HG02571 (cell line): ENCODE data around the gene CCDC136.

Source experiments
- ATAC-seq: cut with Tn5 transposase; IDR thresholded peaks from one replicate; pipeline ENCODE4 v1.9.1; 2021; ENCODE audit warnings: mild to moderate bottlenecking, moderate library complexity; ENCODE audit not compliant: unreplicated experiment

The CCDC136 gene

DNA sequence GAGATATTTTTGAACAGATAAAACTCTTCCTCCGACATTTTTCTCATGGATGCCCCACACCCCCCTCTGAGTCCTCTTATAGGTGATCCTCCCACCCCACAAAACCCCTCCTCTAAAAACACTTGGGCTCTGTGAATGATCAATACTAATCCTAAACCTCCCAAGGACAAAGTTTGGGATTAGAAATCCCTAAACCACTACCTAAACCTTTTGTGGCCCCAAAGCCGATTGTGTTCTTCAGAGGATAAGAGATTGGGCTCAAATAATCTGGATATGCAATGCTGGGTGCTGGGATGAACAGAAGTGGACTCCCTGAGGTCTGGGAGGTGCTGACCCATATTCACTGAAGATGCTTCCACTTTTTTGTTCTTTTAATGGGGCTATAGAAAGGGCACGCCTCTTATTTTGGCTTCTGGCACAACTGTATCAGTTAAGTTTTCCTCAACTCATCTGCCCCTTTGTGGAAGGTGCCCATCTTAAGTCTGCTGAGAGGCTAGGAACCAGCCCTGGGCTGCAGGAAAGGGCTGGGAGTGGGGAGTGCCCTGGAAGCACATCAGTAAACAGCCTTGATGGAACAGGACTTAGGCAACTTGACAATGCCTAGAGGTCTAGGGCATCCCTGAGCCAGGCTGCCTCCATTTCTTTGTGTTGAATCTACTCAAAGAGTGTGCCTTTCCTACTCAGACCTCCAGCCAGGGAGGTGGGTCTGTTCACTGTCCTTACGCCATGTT, 15.9 kb upstream of the CCDC136 start, which contains the start of gene OPN1SW:
Gene OPN1SW (minus strand): TSS at position 51 of the 731 bp plus-strand sequence. CDS start 13 bp downstream, at position 38.
- no peak for ATAC-seq

DNA sequence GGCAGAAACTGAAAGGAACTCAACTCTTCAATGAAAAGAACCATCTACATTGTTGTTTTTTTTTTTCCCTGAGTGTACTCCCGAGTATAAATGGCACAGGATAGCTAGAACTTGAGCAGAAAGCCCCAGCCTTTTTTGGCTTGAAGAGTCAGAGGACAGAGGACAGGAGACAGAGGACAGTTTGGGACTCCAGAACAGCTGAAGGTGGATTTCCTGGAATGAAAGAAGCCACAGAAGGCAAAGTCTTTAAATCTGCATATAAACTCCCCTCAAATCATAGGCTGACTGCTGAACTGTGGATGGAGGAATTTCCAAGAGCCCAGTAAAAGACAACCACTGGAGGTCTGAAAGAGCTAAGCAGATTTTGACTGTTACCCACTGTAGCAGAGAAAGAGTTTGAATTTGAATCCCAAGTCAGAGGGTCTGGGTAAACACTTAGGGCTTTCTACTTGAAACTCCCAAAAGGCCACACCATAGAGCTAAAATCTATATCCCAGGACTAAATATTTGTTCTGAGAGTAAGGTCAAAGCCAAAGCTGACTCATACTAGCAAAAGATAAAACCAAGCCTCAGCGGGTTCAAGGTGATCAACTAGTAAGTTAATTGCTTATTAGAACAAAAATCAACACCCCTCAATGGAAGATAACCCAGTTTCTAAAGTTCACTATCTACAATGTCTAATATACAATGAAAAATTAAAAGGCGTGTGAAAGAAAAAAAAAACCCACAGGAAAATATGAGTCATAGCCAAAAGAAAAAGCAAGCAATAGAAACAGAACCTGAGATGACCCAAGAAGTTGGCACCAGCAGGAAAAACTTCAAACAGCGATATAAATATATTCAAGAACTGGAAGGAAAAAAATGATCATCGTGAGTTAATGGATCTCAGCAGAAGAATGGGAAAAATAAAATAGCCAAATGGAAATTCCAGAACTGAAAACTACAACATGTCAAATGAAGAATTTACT, 14.3 kb upstream of the CCDC136 start:
- ATAC-seq = no peak

DNA sequence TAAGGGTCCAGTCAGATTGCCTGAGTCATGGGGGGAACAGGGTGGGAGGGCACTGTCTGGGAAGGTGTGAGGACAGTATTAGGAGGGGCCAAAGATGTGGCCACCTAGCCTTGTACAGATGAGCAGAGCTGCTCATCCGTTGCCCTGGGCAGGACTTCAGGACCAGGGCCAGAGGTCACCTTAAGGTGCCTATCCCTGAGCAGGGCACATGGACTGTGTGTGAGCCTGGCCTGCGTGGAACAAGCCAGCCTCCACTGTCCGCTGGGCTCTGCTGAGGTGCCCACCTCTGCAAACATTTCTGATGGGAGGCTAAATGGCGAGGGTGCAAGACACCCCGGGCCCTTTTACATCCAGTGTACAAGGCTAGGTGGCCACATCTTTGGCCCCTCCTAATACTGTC, 12.8 kb upstream of the CCDC136 start:
- ATAC-seq = no peak

DNA sequence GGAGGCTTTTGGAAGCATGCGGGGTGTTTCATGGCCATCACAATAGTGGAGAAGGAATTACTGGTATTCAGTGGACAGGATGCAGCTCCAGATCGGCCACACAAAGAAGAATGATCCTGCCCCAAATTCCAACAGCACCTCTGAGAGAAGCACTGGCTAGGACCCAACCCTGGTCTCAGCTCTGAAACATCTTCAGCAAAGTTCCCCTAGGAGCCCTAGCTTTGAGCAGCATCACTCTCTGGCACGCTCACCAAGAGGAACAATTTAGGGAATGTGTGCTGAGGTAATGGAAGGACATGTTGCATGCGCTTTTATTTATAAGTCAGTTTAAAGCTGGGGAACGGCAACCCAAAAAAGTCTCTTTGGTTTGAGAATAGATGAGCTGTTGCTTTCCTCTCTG, 10.6 kb upstream of the CCDC136 start:
- no peak for ATAC-seq

DNA sequence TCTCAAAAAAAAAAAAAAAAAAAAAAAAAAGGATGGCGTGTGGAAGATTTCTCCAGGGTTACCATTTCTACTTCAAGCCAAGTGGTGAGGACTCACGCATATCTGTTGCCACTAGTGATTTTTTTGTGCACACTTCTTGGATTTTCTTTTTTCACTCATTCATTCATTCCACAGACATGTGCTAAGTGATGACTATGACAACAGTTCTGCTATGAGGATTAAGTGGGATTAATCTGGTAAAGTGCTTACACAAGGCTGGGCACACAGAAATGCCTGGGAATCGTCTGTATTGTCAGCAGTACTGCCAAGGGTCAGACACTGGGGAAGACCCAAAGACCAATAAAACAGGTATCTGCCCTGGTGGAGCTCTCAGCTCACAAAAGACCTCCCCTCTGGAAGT, 9.9 kb upstream of the CCDC136 start:
- ATAC-seq = no peak

DNA sequence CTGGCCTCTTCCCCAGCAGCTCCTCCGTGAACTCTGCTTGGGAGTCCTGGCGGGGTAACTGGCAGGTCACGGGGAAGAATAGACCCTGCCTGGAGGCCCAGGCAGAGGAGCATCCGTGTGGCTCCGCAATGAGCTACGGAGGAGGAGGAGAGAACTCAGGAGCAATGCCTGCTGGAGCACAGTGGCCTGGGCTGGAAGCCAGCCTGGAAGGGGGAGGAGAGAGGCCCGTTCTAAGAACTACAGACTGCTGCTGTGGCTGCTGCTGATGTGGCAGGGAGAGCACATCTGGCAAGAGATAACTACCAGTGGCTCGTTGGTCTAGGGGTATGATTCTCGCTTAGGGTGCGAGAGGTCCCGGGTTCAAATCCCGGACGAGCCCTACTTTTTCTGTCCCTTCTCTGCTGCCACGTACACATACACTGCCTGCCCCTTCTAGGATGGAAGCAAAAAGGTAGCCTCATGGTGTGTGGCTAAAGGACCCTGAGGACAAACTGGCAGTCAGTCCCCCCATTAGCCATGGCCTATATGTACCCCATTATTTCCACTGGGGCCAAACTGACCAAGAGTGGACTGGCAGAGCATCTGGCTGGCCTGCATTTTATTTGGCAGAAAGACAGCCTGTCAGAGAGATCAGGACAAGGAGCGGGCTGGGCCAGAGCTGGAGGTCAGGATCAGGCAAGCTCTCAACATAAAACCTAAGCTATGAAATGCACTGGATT, 8.5 kb upstream of the CCDC136 start:
- no peak for ATAC-seq

DNA sequence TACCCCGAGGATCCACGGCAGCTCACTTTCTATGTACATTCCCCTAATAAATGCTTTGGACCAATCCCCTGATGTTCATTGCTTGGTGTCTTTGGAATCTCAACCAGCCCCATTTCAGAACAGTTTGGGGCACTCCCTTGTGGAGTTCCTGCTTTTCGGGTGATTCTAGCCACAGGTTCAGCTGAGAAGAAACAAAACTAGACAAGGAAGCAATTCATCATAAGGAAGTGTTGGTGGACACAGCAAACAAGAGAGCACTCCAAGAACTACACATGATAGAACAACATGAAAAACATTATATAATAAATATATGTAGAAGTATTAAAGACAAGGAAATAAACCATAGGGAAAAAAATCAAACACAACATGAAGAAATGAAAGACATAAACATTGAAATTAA, 6.0 kb upstream of the CCDC136 start:
- no peak for ATAC-seq

DNA sequence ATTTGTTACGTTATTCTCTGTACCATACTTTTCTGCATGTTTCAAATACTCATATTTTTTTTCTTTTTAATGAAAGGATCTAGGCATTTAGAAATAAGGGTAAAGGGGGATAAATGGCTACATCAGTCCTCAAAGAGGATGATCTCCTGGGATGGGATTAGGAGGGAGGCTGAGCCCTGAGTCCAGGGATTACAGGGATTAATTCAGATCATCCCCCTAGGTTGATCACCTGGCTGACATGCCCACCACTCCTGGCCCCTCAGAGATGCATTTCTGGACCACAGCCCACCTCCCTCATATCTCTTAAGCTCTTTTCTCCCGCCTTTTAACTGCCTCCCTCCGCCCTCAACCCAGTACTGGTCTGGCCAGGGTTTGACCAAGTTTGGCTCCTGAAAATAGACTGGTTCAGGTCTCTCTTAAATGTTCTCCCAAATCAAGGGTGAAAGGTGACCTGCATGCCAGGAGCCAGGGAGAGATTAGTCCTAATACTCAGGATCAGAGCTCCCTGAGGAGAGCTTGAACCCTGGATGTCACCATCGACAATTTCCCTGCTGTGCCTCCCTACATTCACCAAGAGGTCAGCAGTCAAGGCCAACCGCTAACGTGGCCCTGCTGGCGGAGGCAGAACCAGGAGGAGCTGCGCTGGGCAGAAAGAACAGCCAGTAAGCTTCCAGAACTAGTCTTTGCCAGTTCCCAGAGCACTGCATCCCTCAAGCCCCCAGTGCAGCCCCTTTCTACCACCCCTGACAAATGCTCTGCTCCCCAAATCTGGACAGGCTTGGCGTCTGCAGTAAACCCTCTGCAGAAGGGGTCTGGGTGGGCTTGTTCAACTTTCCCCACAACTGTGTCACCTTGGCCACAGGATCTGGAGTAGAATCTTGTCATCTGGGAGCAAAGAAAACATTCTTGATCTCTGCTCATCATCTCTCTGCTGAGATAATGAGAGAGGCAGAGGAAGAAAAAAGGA, 3.0 kb upstream of the CCDC136 start:
- no peak for ATAC-seq

DNA sequence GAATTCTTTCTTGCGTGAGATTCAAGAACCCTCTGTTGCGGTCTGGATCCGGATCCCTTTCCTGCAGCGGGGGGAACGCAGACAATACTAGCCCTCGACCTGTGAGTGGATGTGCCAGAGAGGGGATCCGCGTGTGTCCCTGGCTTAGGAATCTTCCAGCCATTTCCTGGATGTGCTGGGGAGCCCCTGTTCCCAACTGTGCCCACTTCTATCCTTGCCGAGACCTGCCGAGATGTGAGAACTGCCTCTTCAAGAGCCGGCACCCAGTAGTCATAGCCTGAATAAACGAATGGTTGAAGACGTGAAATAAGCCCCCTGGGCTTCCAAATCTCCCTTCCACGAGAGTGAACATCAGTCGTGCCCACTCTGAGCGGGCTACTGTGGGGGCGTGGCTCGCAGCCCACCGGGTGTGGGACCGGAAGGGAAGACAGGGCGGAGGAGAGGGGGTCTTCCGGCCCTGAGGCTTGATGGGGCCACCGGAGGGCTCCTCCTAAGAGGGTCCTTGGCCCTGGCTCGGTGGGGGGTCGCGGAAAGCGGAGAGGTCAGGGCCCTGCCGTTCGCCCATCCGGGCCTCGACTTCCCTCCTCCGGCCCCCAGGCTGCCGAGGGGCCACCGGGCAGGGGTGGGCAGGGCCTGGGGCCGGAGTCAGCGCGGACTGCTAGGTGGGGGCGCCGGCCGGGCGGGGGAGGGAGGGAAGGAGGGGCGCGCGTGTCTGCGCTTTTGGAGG, 1.3 kb upstream of the CCDC136 start:
- ATAC-seq = no peak

DNA sequence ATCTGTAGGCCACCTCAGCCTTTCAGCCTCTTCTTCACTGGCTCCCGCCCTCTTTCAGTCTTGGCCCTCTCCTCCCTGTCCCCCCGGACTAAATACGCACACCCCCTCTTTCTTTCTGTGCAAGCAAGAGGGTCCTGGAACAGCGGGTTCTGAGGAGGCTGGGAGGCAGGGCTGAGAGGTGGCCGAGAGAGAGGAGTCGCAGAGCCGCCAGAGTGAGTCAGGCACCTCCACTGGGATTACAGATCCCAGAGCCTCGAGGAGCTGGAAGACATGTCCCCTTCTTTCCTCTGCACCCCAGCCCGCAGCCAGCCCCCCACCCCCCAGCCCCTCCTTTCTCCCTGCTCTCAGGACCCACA, 182 bp downstream of the CCDC136 start:
- ATAC-seq = no peak

DNA sequence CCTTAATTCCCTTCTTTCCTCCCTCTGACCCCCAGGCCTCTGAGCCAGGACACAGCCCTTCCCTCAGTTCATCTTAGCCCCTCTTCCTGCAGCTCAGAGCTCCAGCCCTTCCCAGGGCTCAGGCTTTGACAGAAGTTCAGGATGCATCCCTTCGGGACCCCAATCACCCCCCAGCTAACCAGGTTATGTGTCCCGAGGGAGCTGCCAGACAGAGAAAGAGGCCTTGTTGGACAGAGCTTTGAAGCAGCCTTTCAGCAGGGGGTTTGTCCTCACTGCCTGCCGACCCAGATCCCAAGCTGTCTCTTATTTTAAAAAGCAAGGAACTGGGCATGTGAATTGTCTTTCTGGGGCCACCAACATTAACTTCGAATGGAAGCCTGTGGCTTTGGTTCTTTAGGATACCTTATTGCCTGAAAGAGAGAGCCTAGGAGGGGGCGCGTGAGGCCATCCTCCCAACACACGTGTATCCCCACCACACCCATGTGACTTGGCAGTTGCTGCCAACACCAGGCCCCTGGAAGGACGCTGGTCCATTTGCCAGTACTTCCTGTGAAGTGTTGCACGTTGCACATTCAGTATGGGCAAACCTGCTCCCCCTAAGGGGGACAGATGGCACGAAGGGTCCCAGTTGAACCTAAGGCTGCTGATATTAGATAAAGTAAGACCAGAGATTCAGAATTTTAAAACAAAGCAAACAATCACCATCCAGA, 858 bp downstream of the CCDC136 start:
- no peak for ATAC-seq

DNA sequence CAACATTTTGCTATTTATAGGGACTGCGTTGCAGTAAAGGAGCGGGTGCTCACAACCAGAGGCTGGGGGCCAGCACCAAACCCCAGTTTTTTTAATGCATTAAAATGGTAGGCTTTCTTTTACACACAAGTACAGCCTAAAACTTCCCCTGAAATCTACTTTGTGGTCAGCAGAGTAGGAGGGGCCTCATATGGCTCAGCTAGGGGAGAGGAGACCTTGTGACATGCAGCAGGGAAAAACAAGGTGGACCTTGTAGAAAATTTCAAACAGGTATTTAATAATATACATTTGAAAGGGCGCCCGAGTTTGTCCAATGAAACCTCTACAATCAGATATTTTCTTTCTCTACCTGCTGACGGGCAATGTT, 1.4 kb downstream of the CCDC136 start:
- no peak for ATAC-seq

DNA sequence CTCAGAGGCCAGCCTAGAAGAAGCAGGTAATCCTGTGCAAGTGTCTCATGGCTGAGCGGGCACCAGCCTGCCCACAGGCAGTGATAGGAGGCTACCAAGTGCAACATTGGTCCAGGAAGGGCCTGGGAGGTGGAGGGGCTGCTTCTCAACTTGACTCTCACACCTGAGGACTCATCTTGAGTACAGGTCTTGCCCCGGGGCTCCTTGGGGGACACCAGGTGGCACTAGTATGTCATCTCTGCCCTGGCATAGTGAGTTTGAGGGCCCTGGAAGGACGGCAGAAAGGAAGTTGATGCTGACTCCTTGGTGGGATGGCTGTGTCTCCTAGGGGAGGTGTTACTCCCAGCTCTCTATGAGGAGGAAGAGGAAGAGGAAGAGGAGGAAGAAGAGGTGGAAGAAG, 2.3 kb downstream of the CCDC136 start:
- no peak for ATAC-seq

DNA sequence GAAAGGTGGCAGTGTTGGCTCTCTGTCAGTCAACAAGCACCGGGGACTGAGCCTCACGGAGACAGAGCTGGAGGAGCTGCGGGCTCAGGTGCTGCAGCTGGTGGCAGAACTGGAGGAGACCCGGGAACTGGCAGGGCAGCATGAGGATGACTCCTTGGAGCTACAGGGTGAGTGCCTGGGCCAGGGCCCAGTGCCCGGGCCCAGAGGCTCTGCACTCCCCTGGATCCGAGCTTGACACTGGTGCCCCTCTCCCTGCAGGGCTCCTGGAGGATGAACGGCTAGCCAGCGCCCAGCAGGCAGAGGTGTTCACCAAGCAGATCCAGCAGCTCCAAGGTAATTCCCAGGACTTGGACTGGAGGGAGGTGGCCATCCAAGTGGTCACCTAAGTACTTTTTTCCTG, 2.7 kb downstream of the CCDC136 start:
- no peak for ATAC-seq

DNA sequence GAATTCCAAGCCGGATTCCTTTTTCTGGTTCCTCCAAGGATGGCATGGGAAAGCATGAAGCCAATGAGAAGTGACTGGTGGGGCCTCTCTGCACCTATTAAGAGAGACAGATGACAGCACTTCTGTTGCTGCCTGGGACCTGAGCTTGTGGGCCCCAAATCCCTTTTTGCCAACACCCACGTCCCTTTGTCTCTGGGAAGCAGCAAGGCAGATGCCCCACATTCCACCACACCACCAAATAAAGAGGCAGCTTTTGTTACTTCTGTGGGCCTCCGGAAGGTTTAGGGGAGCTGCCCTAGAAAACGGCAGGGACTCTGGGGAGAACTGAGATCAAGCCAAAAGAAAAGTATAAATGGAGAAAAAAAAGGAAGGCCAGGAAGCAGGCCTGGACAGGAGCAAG, 3.4 kb downstream of the CCDC136 start:
- no peak for ATAC-seq

DNA sequence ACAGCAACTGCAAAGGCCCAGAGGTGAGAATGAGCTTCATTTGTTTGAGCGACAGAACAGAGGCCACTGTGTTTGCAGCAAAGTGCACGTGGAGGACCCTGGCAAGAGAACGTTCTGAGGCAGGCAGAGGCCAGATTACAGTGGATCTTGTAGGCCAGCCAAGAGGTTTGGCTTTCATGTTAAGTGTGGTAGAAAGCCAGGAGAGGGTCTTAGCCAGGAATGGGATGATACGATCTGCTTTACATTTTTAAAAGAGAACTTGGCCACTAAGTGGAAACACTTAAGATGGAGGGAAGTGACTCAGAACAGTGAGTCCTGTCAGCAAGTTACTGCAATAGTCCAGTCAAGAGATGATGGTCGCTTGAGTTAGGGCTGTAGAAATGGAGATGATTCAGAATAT, 4.6 kb downstream of the CCDC136 start:
- ATAC-seq = no peak

DNA sequence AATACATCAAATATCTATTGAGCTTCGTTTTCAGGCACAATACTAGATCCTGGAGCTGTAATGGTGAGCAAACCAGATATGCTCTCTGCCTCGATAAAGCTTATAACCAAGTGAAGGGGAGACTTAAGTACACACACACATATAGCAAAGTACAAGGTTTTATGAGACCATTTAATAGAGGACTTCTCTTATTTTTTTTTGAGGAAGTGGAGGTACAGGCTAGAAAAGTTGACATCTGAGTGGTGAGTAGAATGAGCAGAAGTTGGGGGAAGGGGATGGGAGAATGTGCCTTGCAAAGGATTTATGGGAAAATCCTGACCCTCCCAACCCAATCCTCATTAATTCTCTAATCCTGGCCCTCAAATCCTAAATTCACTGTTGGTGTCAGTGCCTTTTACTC, 7.7 kb downstream of the CCDC136 start:
- no peak for ATAC-seq

DNA sequence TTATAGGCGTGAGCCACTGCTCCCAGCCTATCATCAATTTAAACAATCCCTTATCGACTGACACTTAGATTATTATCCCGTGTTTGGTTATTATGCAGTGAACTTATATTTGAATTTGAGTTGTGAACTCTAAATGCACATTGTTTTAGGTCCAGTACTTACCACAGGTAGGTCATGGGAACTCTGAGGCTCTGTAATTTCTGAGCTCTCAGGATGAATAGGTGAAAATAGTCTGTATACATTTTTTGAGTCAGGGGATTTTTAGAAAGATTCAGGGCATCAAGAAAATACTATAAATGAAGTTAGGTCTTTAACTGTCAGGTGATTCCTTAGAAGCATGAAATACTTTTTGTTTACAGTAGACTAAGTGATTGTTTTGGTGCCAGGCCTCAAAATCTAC, 8.8 kb downstream of the CCDC136 start:
- ATAC-seq = no peak

DNA sequence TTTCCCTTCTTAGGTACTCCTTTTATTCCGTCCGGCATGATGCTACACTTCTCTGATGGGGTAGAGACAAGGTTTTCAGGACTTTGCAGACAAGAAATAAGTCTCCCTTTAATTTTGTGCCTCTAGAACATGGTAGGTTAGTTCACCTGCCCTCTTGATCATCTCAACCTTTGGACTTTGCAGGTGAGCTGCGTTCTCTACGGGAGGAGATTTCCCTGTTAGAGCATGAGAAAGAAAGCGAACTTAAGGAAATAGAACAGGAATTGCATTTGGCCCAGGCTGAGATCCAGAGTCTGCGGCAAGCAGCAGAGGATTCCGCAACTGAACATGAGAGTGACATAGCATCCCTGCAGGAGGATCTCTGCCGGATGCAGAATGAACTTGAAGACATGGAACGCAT, 9.2 kb downstream of the CCDC136 start:
- ATAC-seq = no peak
